ENCODE measurements around the gene TET2. TPM values are rescaled to one million over a fixed set of nuclear protein-coding genes. Genes with fewer than 3 reads are reported as not detected.

Gene TET2
- total RNA-seq, 2 donors from 2014 or later, result 41.5 to 46.8 TPM

GRCh38 chr4:105193536-105193935 is 46.9 kb downstream of the TET2 start:
- Mint-ChIP-seq H3K36me3 (peaks cover 14 to 44% of the 10 kb centered on the region in 2 donors), H3K9me3 (no peaks in the 10 kb centered on the region), H3K27ac (no peak overlapping the region)
- DNase-seq (ENCODE audit: low spot score in 2 of 2), result no peak
- no peak for ATAC-seq

GRCh38 chr4:105194328-105195231 is 47.9 kb downstream of the TET2 start:
- no peaks in the 10 kb centered on the region for H3K9me3 Mint-ChIP-seq
- DNase-seq (ENCODE audit: low spot score in 2 of 2) (no peak), ATAC-seq (peak; percentile 62 to 80)
- peaks cover 14 to 45% of the 10 kb centered on the region in 2 donors for H3K36me3 Mint-ChIP-seq
- H3K27ac Mint-ChIP-seq, result peak overlapping the region; percentile 7 to 64

- no peak for ATAC-seq
- DNase-seq (ENCODE audit: low spot score in 2 of 2), result no peak
- Mint-ChIP-seq H3K27ac (no peak overlapping the region), H3K9me3 (no peaks in the 10 kb centered on the region), H3K36me3 (peaks cover 21 to 41% of the 10 kb centered on the region in 2 donors)
Measured at GRCh38 chr4:105196523-105197145, 50.0 kb downstream of the TET2 start.

- DNase-seq (ENCODE audit: low spot score in 2 of 2) (no peak), ATAC-seq (no peak)
- peaks cover 21 to 40% of the 10 kb centered on the region in 2 donors for H3K36me3 Mint-ChIP-seq
- no peaks in the 10 kb centered on the region for H3K9me3 Mint-ChIP-seq
- no peak overlapping the region for H3K27ac Mint-ChIP-seq
Measured at GRCh38 chr4:105197777-105198176, 51.1 kb downstream of the TET2 start.

- ATAC-seq (no peak), DNase-seq (ENCODE audit: low spot score in 2 of 2) (no peak)
- H3K36me3 Mint-ChIP-seq, result peaks cover 16 to 33% of the 10 kb centered on the region in 2 donors
- H3K9me3 Mint-ChIP-seq, result no peaks in the 10 kb centered on the region
- no peak overlapping the region for H3K27ac Mint-ChIP-seq
Measured at GRCh38 chr4:105198541-105198940, 51.9 kb downstream of the TET2 start.

GRCh38 chr4:105206214-105206613 is 59.5 kb downstream of the TET2 start:
- H3K9me3 Mint-ChIP-seq, result peaks cover 0 to 6% of the 10 kb centered on the region in 2 donors
- DNase-seq (ENCODE audit: low spot score in 2 of 2) (no peak), ATAC-seq (no peak)
- peaks cover 17 to 46% of the 10 kb centered on the region in 2 donors for H3K36me3 Mint-ChIP-seq
- no peak overlapping the region for H3K27ac Mint-ChIP-seq

GRCh38 chr4:105207386-105207785 is 60.7 kb downstream of the TET2 start:
- DNase-seq (ENCODE audit: low spot score in 2 of 2) (no peak), ATAC-seq (no peak)
- Mint-ChIP-seq H3K9me3 (peaks cover 0 to 6% of the 10 kb centered on the region in 2 donors), H3K27ac (peak overlapping the region in 1 of 2 donors; percentile 30), H3K36me3 (peaks cover 17 to 46% of the 10 kb centered on the region in 2 donors)

- peaks cover 17 to 52% of the 10 kb centered on the region in 2 donors for H3K36me3 Mint-ChIP-seq
- DNase-seq (ENCODE audit: low spot score in 2 of 2) (no peak), ATAC-seq (no peak)
Measured at GRCh38 chr4:105208561-105208960, 61.9 kb downstream of the TET2 start.

GRCh38 chr4:105210916-105211315 is 64.2 kb downstream of the TET2 start:
- DNase-seq (ENCODE audit: low spot score in 2 of 2) (no peak), ATAC-seq (no peak)
- Mint-ChIP-seq H3K36me3 (peaks cover 19 to 53% of the 10 kb centered on the region in 2 donors), H3K9me3 (peaks cover 0 to 6% of the 10 kb centered on the region in 2 donors), H3K27ac (no peak overlapping the region)

More at GRCh38 chr4:105208561-105208960, 61.9 kb downstream of the TET2 start:
- Mint-ChIP-seq H3K9me3 (peaks cover 0 to 6% of the 10 kb centered on the region in 2 donors), H3K27ac (no peak overlapping the region)

GRCh38 chr4:105215609-105216313 is 69.1 kb downstream of the TET2 start:
- DNase-seq (ENCODE audit: low spot score in 2 of 2) (no peak), ATAC-seq (peak; percentile 93 to 96)
- peaks cover 12 to 55% of the 10 kb centered on the region in 2 donors for H3K36me3 Mint-ChIP-seq
- no peaks in the 10 kb centered on the region for H3K9me3 Mint-ChIP-seq
- H3K27ac Mint-ChIP-seq, result peak overlapping the region; percentile 88 to 94

- H3K27ac Mint-ChIP-seq, result no peak overlapping the region
- DNase-seq (ENCODE audit: low spot score in 2 of 2) (no peak), ATAC-seq (no peak)
- peaks cover 4 to 9% of the 10 kb centered on the region in 2 donors for H3K36me3 Mint-ChIP-seq
- no peaks in the 10 kb centered on the region for H3K9me3 Mint-ChIP-seq
Measured at GRCh38 chr4:105225500-105225899, 78.8 kb downstream of the TET2 start.

- no peak for ATAC-seq
- Mint-ChIP-seq H3K36me3 (peaks cover 6 to 9% of the 10 kb centered on the region in 2 donors), H3K9me3 (peaks cover 0 to 3% of the 10 kb centered on the region in 2 donors), H3K27ac (no peak overlapping the region)
- DNase-seq (ENCODE audit: low spot score in 2 of 2), result no peak
Measured at GRCh38 chr4:105227054-105227453, 80.4 kb downstream of the TET2 start.

GRCh38 chr4:105230287-105230686 is 83.6 kb downstream of the TET2 start:
- no peak for DNase-seq (ENCODE audit: low spot score in 2 of 2)
- H3K36me3 Mint-ChIP-seq, result peaks cover 22 to 25% of the 10 kb centered on the region in 2 donors
- peak in 1 of 2 donors; percentile 66 for ATAC-seq
- peaks cover 0 to 3% of the 10 kb centered on the region in 2 donors for H3K9me3 Mint-ChIP-seq
- H3K27ac Mint-ChIP-seq, result no peak overlapping the region

- Mint-ChIP-seq H3K27ac (no peak overlapping the region), H3K36me3 (peaks cover 37 to 38% of the 10 kb centered on the region in 2 donors), H3K9me3 (peaks cover 0 to 3% of the 10 kb centered on the region in 2 donors)
- ATAC-seq (no peak), DNase-seq (ENCODE audit: low spot score in 2 of 2) (no peak)
Measured at GRCh38 chr4:105232374-105232773, 85.7 kb downstream of the TET2 start.

GRCh38 chr4:105234582-105234981 is 87.9 kb downstream of the TET2 start:
- Mint-ChIP-seq H3K36me3 (peaks cover 49 to 53% of the 10 kb centered on the region in 2 donors), H3K9me3 (peaks cover 0 to 3% of the 10 kb centered on the region in 2 donors), H3K27ac (no peak overlapping the region)
- ATAC-seq, result no peak
- DNase-seq (ENCODE audit: low spot score in 2 of 2), result no peak

GRCh38 chr4:105236202-105236915 is 89.7 kb downstream of the TET2 start:
- Mint-ChIP-seq H3K27ac (no peak overlapping the region), H3K36me3 (peaks cover 52 to 57% of the 10 kb centered on the region in 2 donors), H3K9me3 (peaks cover 0 to 3% of the 10 kb centered on the region in 2 donors)
- ATAC-seq (no peak), DNase-seq (ENCODE audit: low spot score in 2 of 2) (no peak)
